GM12875 (cell line): ENCODE data around the gene HK1.

Experiments used
- H3K4me3 ChIP-seq: one replicate; pipeline ENCODE4 v1.5.1; 2011; ENCODE audit warnings: low read depth, low read length, control low read depth
- CTCF ChIP-seq: IDR thresholded peaks from 2 replicates; pipeline ENCODE4 v1.5.1; 2011; ENCODE audit warnings: low read depth, mild to moderate bottlenecking, control low read depth, inconsistent platforms, low read length, moderate library complexity, borderline replicate concordance; ENCODE audit not compliant: insufficient read depth

HK1 gene

GRCh38 chr10:69345402-69345801 lies 67.1 kb downstream of the HK1 start:
- H3K4me3 ChIP-seq = no peak overlapping the region
- TF ChIP-seq CTCF = no peak

GRCh38 chr10:69345890-69346474 lies 67.7 kb downstream of the HK1 start:
- no peak for TF ChIP-seq CTCF
- H3K4me3 ChIP-seq = no peak overlapping the region

- no peak overlapping the region for H3K4me3 ChIP-seq
- no peak for TF ChIP-seq CTCF
Measured at GRCh38 chr10:69346776-69347175, 68.5 kb downstream of the HK1 start.

GRCh38 chr10:69348816-69349541 lies 70.7 kb downstream of the HK1 start:
- no peak for TF ChIP-seq CTCF
- no peak overlapping the region for H3K4me3 ChIP-seq

- H3K4me3 ChIP-seq = no peak overlapping the region
- no peak for TF ChIP-seq CTCF
Measured at GRCh38 chr10:69349542-69349888, 71.2 kb downstream of the HK1 start.

GRCh38 chr10:69351589-69351988 lies 73.3 kb downstream of the HK1 start:
- no peak overlapping the region for H3K4me3 ChIP-seq

More at GRCh38 chr10:69351589-69351988, 73.3 kb downstream of the HK1 start:
- no peak for TF ChIP-seq CTCF
